ENCODE measurements around the gene PDHB.
"Not testable (repeated sequence)": the region's sequence is repeated elsewhere in the genome, so short reads cannot be mapped to it uniquely, and the experiment has no call there.

PDHB gene

DNA sequence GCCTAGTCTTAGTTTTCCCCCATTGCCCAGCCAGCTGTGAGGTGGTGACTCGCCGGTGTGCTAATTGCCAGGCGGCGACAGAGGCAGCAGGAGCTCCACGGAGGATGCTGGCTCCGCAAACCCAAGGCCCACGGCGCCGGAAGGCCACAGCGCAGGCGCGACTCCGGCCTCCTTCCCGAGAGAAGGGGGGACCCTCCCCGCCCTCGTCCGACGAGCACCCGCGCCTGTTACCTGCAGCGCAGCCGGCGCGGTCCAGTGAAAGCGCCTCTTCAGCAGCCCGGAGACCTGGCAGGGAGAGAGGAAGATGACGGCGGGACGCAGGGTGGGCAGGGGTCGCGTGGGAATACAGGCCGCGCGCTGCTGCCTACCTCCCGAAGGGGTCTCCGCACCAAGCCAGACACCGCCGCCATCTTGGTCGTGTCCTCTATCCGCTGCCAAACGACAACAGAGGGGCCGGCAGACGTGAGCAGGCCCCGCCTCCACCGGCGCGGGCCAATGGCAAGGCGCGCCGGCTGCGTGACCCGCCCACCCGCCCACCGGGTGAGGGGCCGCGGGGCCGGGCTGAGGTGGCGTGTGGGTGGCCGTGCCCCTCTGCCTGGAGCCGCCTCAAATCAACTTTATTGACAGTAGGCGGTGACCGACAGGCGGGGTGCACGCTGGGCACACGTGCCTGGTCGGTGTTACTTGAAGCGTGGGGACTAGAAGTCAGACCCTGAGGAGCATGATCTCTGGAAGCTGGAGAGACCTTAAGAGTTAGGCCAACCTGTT is at the start of gene PDHB:
Gene PDHB (minus strand): TSS at position 433 of the 768 bp plus-strand sequence. CDS start 23 bp downstream, at position 410.
- DNase-seq: peak; percentile 96

- no peak for DNase-seq
These were observed 49.4 kb upstream of the PDHB start for GRCh38 chr3:58482917-58483636.

GRCh38 chr3:58480309-58480708 is 46.7 kb upstream of the PDHB start:
- no peak for DNase-seq

DNA sequence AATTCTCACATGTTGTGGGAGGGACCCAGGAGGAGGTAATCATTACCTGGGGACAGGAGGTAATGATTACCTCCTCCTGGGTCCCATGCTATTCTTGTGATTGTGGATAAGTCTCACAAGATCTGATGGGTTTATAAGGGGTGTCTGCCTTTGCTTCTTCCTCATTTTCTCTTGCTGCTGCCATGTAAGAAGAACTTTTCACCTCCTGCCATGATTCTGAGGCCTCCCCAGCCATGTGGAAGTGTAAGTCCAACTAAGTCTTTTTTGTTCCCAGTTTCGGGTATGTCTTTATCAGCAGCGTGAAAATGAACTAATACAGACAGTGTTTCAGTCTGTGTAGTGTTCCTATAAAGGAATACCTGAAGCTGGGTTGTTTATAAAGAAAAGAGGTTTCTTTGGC is 45.1 kb upstream of the PDHB start:
- DNase-seq: no peak

DNA sequence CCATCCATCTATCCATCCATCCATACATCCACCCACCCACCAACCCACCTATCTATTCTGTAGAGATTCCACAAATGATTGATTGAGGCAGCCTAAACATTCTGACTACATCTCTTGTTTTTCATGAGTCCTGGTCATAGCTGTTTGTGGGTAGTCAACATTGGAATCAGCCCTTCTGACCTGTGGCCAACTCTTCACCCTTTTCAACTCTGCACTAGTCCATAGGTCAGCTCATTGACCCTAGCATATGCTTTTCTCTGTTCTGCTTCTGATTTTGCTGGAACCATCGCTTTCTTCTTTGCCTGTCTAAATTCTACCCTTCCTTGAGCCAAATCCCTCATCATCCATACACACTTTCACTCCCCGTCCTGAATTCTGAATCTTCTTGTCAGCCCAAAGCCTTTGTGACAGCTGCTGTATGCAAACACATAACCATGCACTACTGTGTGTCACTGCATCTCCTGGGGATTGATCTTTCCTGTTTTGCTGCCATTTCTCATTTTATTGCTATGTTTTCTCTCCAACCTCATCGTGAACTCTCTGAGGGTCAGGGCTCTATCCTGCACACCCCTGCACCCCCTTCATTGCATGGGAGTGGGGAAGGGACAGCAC is 41.4 kb upstream of the PDHB start:
- no peak for DNase-seq

GRCh38 chr3:58474348-58474911 is 40.8 kb upstream of the PDHB start:
- no peak for DNase-seq

DNA sequence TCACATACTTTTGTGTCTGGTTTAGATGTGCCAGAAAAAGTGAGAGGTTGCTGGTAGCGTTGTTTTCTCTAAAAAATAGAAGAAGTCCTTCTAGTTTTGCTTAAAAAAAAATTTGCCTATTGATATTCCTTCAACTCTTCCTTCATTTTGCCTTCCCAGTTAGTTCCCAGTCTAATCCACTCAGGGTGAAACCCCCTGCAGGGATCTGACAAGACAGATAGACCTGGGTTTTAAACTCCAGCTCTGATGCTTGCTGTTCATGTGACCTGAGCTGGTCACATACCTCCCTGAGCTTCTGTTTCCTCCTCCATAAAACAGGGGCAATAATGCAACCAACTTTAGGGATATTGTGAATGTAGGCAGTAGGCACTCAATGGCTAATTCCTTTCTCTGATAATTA is 39.6 kb upstream of the PDHB start:
- DNase-seq: no peak

DNA sequence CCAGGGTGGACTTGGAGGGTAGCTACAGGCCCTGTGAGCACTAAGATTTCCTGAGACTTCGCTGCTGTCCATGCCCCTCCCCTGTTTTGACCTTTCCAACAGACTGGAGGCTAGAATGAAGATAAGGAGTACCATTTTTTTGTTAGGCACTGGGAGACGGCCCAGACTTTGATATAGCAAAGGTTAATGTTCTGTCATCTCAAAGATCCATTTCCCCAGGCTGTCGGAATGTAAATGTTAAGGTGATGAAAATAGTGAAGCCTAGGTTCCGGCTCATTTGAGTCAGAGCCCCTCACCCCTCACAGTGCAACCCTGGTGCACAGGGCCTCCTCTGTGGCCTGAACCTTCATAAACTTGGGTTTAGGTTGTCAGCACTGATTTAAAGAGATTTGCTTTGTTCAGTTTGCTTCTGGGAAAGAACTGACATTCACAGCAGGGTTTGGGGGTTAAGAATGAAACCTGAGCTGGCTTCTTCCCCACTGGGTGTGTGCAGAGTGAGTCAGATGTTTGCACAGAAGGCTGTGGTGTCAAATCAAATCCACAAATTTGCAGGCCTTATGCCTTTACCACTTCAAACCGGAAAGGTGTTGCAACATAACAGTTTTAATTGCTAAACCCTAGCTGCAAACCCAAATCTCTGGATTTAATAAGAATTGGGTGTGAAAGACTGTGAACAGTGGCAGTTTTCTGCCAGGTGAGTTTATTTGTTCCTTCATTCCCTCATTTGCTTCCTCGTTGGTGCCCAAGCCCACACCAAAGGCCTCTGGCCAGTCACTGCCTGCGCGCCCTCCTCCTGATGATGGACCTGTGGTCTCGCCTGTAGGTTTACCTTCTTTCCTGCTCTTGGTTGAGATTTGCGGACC is 37.6 kb upstream of the PDHB start:
- DNase-seq: peak; percentile 82

- DNase-seq: no peak
These were observed 36.9 kb upstream of the PDHB start for GRCh38 chr3:58470363-58471024.

DNA sequence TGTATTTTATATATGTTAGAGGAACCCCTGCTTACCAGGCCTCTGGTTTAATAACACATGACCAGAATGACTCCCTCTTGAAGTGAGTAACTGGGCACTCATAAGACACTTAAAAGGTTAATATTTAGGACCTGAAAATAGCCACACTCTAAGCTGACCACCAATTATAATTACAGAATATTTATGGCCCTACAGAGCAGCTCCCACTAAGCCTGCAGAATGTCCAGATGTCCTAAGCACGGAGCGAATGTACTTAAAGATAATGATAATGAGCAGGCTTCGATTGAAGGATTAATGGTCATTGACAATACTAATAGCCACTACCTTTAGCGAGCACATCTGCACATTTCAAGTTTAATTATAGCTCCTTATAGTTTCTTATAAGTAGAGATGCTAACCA is 35.5 kb upstream of the PDHB start:
- no peak for DNase-seq

GRCh38 chr3:58466899-58467563 is 33.4 kb upstream of the PDHB start:
- no peak for DNase-seq

DNA sequence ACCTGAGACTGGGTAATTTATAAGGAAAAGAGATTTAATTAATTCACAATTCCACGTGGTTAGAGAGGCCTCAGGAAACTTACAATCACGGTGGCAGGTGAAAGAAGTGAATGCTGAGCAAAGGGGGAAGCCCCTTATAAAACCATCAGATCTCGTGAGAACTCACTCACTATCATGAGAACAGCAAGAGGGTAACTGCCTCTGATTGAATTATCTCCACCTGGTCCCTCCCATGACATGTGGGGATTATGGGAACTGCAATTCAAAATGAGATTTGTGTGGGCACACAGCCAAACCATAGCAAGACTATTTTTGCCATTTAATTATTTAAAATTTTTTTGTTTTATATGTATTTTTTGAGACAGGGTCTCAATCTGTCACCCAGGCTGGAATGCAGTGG is 31.2 kb upstream of the PDHB start:
- DNase-seq: no peak

DNA sequence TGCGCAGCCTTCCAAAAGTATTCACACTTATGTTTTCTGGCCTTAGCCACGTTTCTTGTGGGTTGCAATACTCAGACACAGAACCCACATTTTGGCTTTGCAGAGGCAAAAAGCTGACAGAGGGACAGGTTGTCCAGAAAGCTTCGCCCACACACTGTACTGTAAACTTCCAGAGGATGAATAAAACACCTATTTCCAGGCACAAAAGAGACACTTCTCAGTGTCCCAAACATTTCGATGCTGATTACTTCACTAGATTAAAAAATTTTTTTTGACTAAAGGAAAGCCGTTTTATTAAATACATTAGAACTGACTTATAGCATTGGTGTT is 30.3 kb upstream of the PDHB start:
- no peak for DNase-seq

DNA sequence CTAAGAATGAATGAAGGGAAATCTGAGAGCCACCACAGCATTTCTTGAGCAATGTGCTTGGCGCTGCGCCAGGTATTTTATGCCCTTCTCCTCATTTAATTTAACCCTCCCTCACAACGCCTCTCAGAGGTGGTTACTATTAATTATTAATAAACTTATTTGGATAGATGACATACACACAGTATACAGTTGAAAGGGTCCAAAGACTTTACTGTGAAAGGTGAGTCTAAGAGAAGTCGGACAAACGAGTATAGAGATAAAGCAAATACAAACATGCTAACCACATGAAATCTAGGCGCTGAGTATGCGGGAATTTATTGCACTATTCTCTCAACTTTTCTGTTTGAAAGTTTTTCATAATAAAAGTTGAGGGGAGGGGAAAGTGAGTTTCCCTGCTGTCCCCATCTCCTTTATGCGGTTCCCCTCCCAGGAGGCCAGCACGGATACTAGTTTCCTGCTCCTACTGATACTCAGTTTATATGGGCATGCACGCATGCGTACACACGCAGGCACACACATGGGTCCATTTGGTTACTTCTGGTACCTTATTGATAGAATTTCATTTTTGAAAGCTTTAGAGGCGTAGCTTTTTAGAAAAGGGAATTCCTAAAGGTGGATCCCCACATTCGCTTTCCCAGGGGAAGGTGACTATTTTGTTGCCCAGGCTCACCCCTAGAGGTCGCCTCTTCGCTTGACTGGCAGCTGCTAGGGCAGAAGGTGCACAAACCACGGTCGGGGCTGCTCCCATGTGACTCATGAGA is 29.7 kb upstream of the PDHB start:
- peak; percentile 73 for DNase-seq

- DNase-seq: no peak
These were observed 29.2 kb upstream of the PDHB start for GRCh38 chr3:58462829-58463180.

DNA sequence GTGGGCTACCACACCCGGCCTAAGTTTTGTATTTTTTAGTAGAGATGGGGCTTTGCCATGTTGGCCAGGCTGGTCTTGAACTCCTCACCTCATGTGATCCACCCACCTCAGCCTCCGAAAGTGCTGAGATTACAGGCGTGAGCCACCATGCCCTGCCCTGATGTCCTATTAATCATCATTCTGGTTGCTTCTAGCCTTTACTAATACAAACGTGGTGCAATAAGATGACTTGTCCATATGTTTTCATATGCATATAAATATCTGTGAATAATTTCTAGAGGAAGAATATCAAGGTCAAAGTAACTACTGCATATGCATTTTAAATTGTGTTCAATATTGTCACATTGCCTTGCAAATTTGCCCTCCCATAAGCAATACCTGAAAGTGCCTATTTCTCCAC is 25.5 kb upstream of the PDHB start:
- DNase-seq: no peak

DNA sequence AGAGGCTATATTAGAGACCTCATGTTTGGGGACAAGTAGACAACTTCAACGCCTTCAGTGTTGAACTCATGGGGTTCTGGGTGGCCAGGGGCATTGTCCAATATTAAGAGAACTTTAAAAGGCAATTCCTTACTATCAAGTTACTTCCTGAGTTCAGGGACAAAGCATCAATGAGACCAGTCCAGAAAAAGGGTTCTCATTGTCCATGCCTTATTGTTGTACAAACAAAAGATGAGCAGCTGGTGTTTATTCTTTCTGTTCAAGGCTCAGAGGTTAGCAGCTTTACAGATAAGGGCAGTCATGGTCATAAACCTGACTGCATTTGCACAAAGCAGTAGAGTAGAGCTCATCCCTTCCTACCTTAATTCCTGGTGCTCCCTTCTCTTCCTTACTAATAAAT is 18.5 kb upstream of the PDHB start:
- DNase-seq: no peak

GRCh38 chr3:58441514-58442450 is 8.2 kb upstream of the PDHB start:
- no peak for DNase-seq

- not testable (repeated sequence) for DNase-seq
These were observed 7.3 kb upstream of the PDHB start for GRCh38 chr3:58440996-58441355.

DNA sequence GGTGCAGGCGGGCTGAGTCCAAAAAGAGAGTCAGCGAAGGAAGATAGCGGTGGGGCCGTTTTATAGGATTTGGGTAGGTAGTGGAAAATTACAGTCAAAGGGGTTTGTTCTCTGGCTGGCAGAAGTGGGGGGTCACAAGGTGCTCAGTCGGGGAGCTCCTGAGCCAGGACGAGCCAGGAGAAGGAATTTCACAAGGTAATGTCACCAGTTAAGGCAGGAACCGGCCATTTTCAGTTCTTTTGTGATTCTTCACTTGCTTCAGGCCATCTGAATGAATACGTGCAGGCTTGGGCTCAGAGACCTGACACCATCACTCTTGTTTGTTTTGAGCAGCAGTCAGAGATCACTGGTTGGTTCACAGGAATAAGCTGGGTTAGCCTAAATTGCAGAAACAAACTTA is 3.6 kb upstream of the PDHB start:
- DNase-seq: not testable (repeated sequence)

Measured in eye (tissue), 1 donor.